GM10847 (cell line): Measurements from ENCODE around the gene PDS5A.

Experiments used
- POLR2A ChIP-seq: IDR thresholded peaks from 2 replicates; pipeline ENCODE4 v1.6.1; 2011; ENCODE audit not compliant: insufficient read length; ENCODE audit errors: extremely low read depth

The PDS5A gene

GRCh38 chr4:39873823-39874222, 103.9 kb downstream of the PDS5A start:
- no peak for TF ChIP-seq POLR2A

- no peak for TF ChIP-seq POLR2A
Observed at GRCh38 chr4:39865280-39865679, 112.4 kb downstream of the PDS5A start.

GRCh38 chr4:39864391-39864790, 113.3 kb downstream of the PDS5A start:
- no peak for TF ChIP-seq POLR2A

GRCh38 chr4:39860804-39861203, 116.9 kb downstream of the PDS5A start:
- no peak for TF ChIP-seq POLR2A

GRCh38 chr4:39855909-39856512, 121.7 kb downstream of the PDS5A start:
- no peak for TF ChIP-seq POLR2A

- TF ChIP-seq POLR2A = no peak
Observed at GRCh38 chr4:39852636-39853035, 125.1 kb downstream of the PDS5A start.

- TF ChIP-seq POLR2A = no peak
Observed at GRCh38 chr4:39850727-39851126, 127.0 kb downstream of the PDS5A start.

GRCh38 chr4:39846705-39847104, 131.0 kb downstream of the PDS5A start:
- no peak for TF ChIP-seq POLR2A

- no peak for TF ChIP-seq POLR2A
Observed at GRCh38 chr4:39846120-39846519, 131.6 kb downstream of the PDS5A start.

GRCh38 chr4:39841894-39842293, 135.8 kb downstream of the PDS5A start:
- TF ChIP-seq POLR2A = no peak

GRCh38 chr4:39840027-39840426, 137.7 kb downstream of the PDS5A start:
- TF ChIP-seq POLR2A = no peak

GRCh38 chr4:39834269-39834668, 143.4 kb downstream of the PDS5A start:
- TF ChIP-seq POLR2A = no peak

GRCh38 chr4:39825741-39826231, 151.9 kb downstream of the PDS5A start:
- TF ChIP-seq POLR2A = no peak

- no peak for TF ChIP-seq POLR2A
Observed at GRCh38 chr4:39825090-39825489, 152.6 kb downstream of the PDS5A start.

GRCh38 chr4:39823191-39823590, 154.5 kb downstream of the PDS5A start:
- no peak for TF ChIP-seq POLR2A

GRCh38 chr4:39822662-39823061, 155.0 kb downstream of the PDS5A start:
- no peak for TF ChIP-seq POLR2A

- no peak for TF ChIP-seq POLR2A
Observed at GRCh38 chr4:39821951-39822350, 155.8 kb downstream of the PDS5A start.
